ENCODE results near the gene CELF2.

Gene CELF2

GRCh38 chr10:11261687-11262493 lies 244.2 kb downstream of the CELF2 start:
- no peak for TF ChIP-seq CTCF (IDR thresholded peaks at IDR 0.05; ENCODE audit: control extremely low read depth, extremely low read depth, low read depth, missing control alignments)
- POLR2A ChIA-PET: interaction anchor here (1.3 kb wide), 1 partner anchor 35 kb away, joined by 3 read pairs; no protein-coding TSS in a partner anchor
- CTCF ChIA-PET: interaction anchor here (0.9 to 5.7 kb wide), 7 partner anchors 9 to 149 kb away, joined by 3 to 48 read pairs (median 4); no protein-coding TSS in a partner anchor

GRCh38 chr10:11262494-11263345 lies 245.0 kb downstream of the CELF2 start:
- CTCF ChIA-PET: interaction anchor here (0.7 to 5.7 kb wide), 6 partner anchors 8 to 494 kb away, joined by 3 to 48 read pairs (median 4); no protein-coding TSS in a partner anchor
- TF ChIP-seq CTCF (IDR thresholded peaks at IDR 0.05; ENCODE audit: control extremely low read depth, extremely low read depth, low read depth, missing control alignments): no peak
- DNase-seq (ENCODE audit: extremely low spot score): no peak
- POLR2A ChIA-PET: interaction anchor here (1.3 kb wide), 1 partner anchor 36 kb away, joined by 3 read pairs; no protein-coding TSS in a partner anchor

More at GRCh38 chr10:11261687-11262493, 244.2 kb downstream of the CELF2 start:
- DNase-seq (ENCODE audit: extremely low spot score): no peak

GRCh38 chr10:11263767-11264166 lies 246.1 kb downstream of the CELF2 start:
- no peak for TF ChIP-seq CTCF (IDR thresholded peaks at IDR 0.05; ENCODE audit: control extremely low read depth, extremely low read depth, low read depth, missing control alignments)
- ChIA-PET CTCF (interaction anchor here (0.7 kb wide), 1 partner anchor 493 kb away, joined by 3 read pairs; no protein-coding TSS in a partner anchor), POLR2A (no interaction called here)
- DNase-seq (ENCODE audit: extremely low spot score): no peak

GRCh38 chr10:11264296-11265048 lies 246.8 kb downstream of the CELF2 start:
- ChIA-PET POLR2A (no interaction called here), CTCF (interaction anchor here (0.9 to 1.1 kb wide), 3 partner anchors 9 to 1922 kb away, joined by 3 to 4 read pairs (median 3); no protein-coding TSS in a partner anchor)
- no peak for DNase-seq (ENCODE audit: extremely low spot score)
- no peak for TF ChIP-seq CTCF (IDR thresholded peaks at IDR 0.05; ENCODE audit: control extremely low read depth, extremely low read depth, low read depth, missing control alignments)

- CTCF ChIA-PET: no interaction called here
- no peak for DNase-seq (ENCODE audit: extremely low spot score)
- POLR2A ChIA-PET: no interaction called here
- no peak for TF ChIP-seq CTCF (IDR thresholded peaks at IDR 0.05; ENCODE audit: control extremely low read depth, extremely low read depth, low read depth, missing control alignments)
These were observed 247.8 kb downstream of the CELF2 start for GRCh38 chr10:11265484-11265883.

GRCh38 chr10:11266426-11266825 lies 248.8 kb downstream of the CELF2 start:
- ChIA-PET POLR2A (no interaction called here), CTCF (no interaction called here)
- TF ChIP-seq CTCF (IDR thresholded peaks at IDR 0.05; ENCODE audit: control extremely low read depth, extremely low read depth, low read depth, missing control alignments): no peak
- no peak for DNase-seq (ENCODE audit: extremely low spot score)

Data from GM10248 (cell line).